Neuronal stem cell (in vitro differentiated cells): ENCODE measurements around the gene MAPK4.

ENCODE experiments used
- DNase-seq: peaks from one replicate; pipeline ENCODE4 v3.0.0-alpha.2; 2013; ENCODE audit warnings: low spot score
- H2AFZ ChIP-seq: one replicate; pipeline ENCODE4 v1.6.1; 2013; ENCODE audit warnings: mild to moderate bottlenecking, low read length, inconsistent platforms
- H2AK5ac ChIP-seq: 2 replicates; pipeline ENCODE4 v1.6.1; 2013; ENCODE audit warnings: low read depth, mild to moderate bottlenecking, inconsistent platforms, low read length, moderate library complexity, mixed read lengths
- H2BK120ac ChIP-seq: 2 replicates; pipeline ENCODE4 v1.6.1; 2013; ENCODE audit warnings: low read depth, mild to moderate bottlenecking, inconsistent platforms, low read length, moderate library complexity, mixed read lengths
- H2BK12ac ChIP-seq: one replicate; pipeline ENCODE4 v1.6.1; 2013; ENCODE audit warnings: low read length, inconsistent platforms
- H2BK15ac ChIP-seq: 2 replicates; pipeline ENCODE4 v1.6.1; 2013; ENCODE audit warnings: mild to moderate bottlenecking, low read length, inconsistent platforms, mixed read lengths
- H2BK5ac ChIP-seq: one replicate; pipeline ENCODE4 v1.6.1; 2013; ENCODE audit warnings: inconsistent platforms, mild to moderate bottlenecking, low read length, moderate library complexity
- H3K14ac ChIP-seq: one replicate; pipeline ENCODE4 v1.6.1; 2013; ENCODE audit warnings: low read length, inconsistent platforms
- H3K18ac ChIP-seq: 2 replicates; pipeline ENCODE4 v1.6.1; 2013; ENCODE audit warnings: low read length, inconsistent platforms
- H3K23ac ChIP-seq: 2 replicates; pipeline ENCODE4 v1.6.1; 2013; ENCODE audit warnings: low read depth, mild to moderate bottlenecking, mixed read lengths, low read length, inconsistent platforms; ENCODE audit not compliant: poor library complexity
- H3K27ac ChIP-seq: replicated peaks from 3 replicates; pipeline ENCODE4 v1.5.1; 2013; ENCODE audit warnings: low read length, inconsistent platforms
- H3K27me3 ChIP-seq, 3 experiments: 2 replicates each; pipeline ENCODE4 v1.6.1; 2013; ENCODE audit warnings: low read length in 3 of 3, mild to moderate bottlenecking in 2 of 3, inconsistent platforms in 1 of 3, low read depth in 1 of 3, mixed read lengths in 1 of 3, moderate library complexity in 1 of 3; ENCODE audit not compliant: control insufficient read depth in 3 of 3, insufficient read depth in 3 of 3
- H3K36me3 ChIP-seq, 2 donors: replicated peaks in 1 of 2; 2 replicates each; pipeline ENCODE4 v1.6.1; 2013; ENCODE audit warnings: low read length in 2 of 2; ENCODE audit not compliant: control insufficient read depth in 2 of 2, insufficient read depth in 2 of 2
- H3K4ac ChIP-seq: 2 replicates; pipeline ENCODE4 v1.6.1; 2013; ENCODE audit warnings: inconsistent platforms, mild to moderate bottlenecking, low read length, moderate library complexity
- H3K4me1 ChIP-seq, 2 donors: 1 replicate in 1 of 2; 2 replicates in 1 of 2; pipeline ENCODE4 v1.6.1; 2013; ENCODE audit warnings: low read length in 2 of 2, low read depth in 1 of 2; ENCODE audit not compliant: control insufficient read depth in 2 of 2, insufficient read depth in 1 of 2
- H3K4me2 ChIP-seq: one replicate; pipeline ENCODE4 v1.6.1; 2013; ENCODE audit warnings: mild to moderate bottlenecking, low read length, inconsistent platforms; ENCODE audit not compliant: insufficient read depth, poor library complexity, severe bottlenecking
- H3K4me3 ChIP-seq, 2 donors: 2 replicates each; pipeline ENCODE4 v1.5.1; 2013; ENCODE audit warnings: low read length in 2 of 2, mild to moderate bottlenecking in 2 of 2, inconsistent platforms in 1 of 2, moderate library complexity in 1 of 2
- H3K79me1 ChIP-seq: one replicate; pipeline ENCODE4 v1.6.1; 2013; ENCODE audit warnings: low read depth, mild to moderate bottlenecking, inconsistent platforms, low read length, moderate library complexity
- H3K9ac ChIP-seq: one replicate; pipeline ENCODE4 v1.6.1; 2013; ENCODE audit warnings: mild to moderate bottlenecking, low read depth, low read length, inconsistent platforms; ENCODE audit not compliant: poor library complexity
- H3K9me3 ChIP-seq, 2 donors: replicated peaks in 1 of 2; 2 replicates each; pipeline versions ENCODE3 to v1.6.1; 2013; ENCODE audit warnings: low read length in 2 of 2, mild to moderate bottlenecking in 2 of 2, inconsistent platforms in 1 of 2, low read depth in 1 of 2, mixed read lengths in 1 of 2, moderate library complexity in 1 of 2; ENCODE audit not compliant: control insufficient read depth in 2 of 2, insufficient read depth in 1 of 2
- H4K8ac ChIP-seq: one replicate; pipeline ENCODE4 v1.6.1; 2013; ENCODE audit warnings: low read depth, mild to moderate bottlenecking, inconsistent platforms, low read length, moderate library complexity
- H4K91ac ChIP-seq: one replicate; pipeline ENCODE4 v1.6.1; 2013; ENCODE audit warnings: low read length, low read depth, mild to moderate bottlenecking, inconsistent platforms; ENCODE audit not compliant: poor library complexity
- WGBS, 2 donors: extraction: QIAGEN DNeasy Blood & Tissue Kit; methylation state at CpG; one replicate each; pipeline ENCODE4 v1.1.7; 2013; ENCODE audit warnings: missing lambda C conversion rate in 2 of 2, mixed read lengths in 1 of 2; ENCODE audit not compliant: insufficient read length in 2 of 2, insufficient replicate concordance in 1 of 2; ENCODE audit errors: extremely low coverage in 2 of 2; 5-methylcytosine and 5-hydroxymethylcytosine counted together

MAPK4 gene

DNA sequence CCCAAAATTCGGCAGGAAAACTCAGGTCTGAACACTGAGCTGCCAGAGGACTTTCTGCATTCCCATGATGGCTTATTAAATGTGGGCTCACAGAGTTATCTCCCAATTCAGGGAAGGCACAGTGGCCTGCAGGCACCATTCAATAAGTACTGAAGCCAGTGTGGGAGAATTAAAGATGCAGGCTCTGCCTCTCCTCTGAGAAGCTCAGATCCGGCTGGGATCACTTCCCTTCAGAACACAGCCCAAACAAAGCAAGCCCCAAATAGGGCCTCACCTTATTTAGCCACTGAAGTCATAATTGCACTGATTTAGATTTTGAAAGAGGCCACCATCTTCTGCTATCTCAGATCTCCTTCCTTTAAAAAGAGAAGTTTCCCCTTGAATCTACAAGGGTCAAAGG lies 94.3 kb downstream of the MAPK4 start:
- Histone ChIP-seq H3K9me3 (no peaks in the 10 kb centered on the region), H4K8ac (no peak overlapping the region), H3K27ac (no peak overlapping the region), H3K4me3 (no peak overlapping the region), H2AK5ac (no peak overlapping the region), H3K27me3 (no peaks in the 10 kb centered on the region), H2BK5ac (no peak overlapping the region), H3K4me2 (no peak overlapping the region), H3K23ac (no peak overlapping the region), H3K36me3 (no peaks in the 10 kb centered on the region), H3K18ac (no peak overlapping the region), H3K14ac (no peak overlapping the region), H3K4ac (no peak overlapping the region), H3K4me1 (peaks cover 0 to 11% of the 10 kb centered on the region in 2 donors), H3K9ac (no peak overlapping the region), H4K91ac (no peak overlapping the region), H2BK15ac (no peak overlapping the region), H2AFZ (no peak overlapping the region), H3K79me1 (no peaks in the 10 kb centered on the region), H2BK120ac (no peak overlapping the region), H2BK12ac (no peak overlapping the region)
- no peak for DNase-seq
- no CpG with 5 or more reads among the region's 2 CpGs for WGBS, 2 donors

DNA sequence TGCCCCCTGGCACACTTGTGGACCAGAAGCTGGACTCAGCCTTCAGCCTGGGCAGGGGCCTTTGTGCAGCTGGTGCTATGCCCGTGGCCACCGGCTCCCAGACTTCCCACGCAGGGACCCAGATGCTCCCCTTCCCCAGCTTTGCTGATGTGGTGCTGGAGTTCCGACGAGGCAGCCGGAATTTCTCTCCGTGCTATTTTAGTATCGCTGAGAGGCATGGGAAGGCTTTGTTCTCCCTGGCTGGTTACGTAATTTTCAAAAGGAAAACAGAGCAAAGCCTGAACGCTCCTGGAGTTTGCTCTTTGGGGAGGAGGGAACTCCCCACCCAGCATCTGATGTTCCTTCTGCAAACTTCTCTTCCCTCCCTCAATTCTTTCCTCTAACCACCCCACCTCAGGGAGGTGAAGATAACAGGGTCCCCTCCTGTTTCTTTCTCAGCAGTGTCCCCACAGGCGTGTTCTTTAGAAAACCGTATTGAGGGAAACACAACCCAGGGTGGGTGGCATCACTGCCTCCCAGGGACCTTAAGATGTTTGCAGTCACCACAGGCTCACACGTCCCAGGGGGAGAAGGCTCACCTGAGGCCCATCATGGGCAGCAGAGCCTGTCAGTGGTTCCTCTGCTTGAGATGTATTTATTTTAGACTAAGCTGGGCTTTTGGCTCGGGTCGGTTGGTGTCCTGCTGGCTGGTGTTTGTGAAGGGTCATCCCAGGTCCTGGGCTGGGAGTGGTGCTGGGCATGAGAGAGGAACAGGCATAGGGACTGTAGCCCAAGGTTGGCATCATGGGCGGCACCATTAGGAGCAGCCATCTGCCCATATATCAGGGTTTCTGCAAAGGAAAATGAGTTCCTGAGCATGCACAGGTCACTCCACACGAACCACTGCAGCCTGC lies 95.0 kb downstream of the MAPK4 start:
- H3K4me1 ChIP-seq, result peaks cover 0 to 13% of the 10 kb centered on the region in 2 donors
- no peak overlapping the region for H3K9ac ChIP-seq
- no peaks in the 10 kb centered on the region for H3K79me1 ChIP-seq
- no CpG with 5 or more reads among the region's 17 CpGs for WGBS, 2 donors
- no peak overlapping the region for H4K91ac ChIP-seq
- H2BK15ac ChIP-seq, result no peak overlapping the region
- no peak overlapping the region for H2BK5ac ChIP-seq
- peak overlapping the region; percentile 68 for H3K18ac ChIP-seq
- no peak overlapping the region for H3K4me3 ChIP-seq
- H4K8ac ChIP-seq, result no peak overlapping the region
- peak overlapping the region; percentile 25 for H2BK12ac ChIP-seq
- H3K4ac ChIP-seq, result no peak overlapping the region
- no peak for DNase-seq
- H3K23ac ChIP-seq, result no peak overlapping the region
- no peaks in the 10 kb centered on the region for H3K36me3 ChIP-seq
- H2BK120ac ChIP-seq, result no peak overlapping the region
- H3K4me2 ChIP-seq, result no peak overlapping the region
- no peak overlapping the region for H3K27ac ChIP-seq
- H3K27me3 ChIP-seq, result no peaks in the 10 kb centered on the region
- no peaks in the 10 kb centered on the region for H3K9me3 ChIP-seq
- no peak overlapping the region for H3K14ac ChIP-seq
- H2AK5ac ChIP-seq, result peak overlapping the region; percentile 36
- H2AFZ ChIP-seq, result no peak overlapping the region

DNA sequence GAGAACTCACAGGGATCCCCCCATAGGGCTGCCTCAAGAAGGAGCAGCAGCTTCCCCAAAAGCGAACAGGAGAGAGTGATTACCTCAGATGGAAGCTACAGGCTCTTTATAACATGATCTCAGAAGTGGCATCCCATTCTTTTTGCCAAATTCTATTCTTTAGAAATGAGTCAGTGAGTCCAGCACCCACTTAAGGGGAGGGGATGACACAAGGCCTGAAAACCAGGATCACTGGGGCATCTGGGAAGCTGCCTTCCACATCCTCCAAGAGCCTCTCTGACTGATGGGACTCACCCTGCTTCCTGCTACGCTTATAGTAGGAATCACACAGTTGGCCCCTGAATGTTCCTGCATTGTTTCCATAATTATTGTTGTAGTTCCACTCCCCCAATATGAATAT lies 96.5 kb downstream of the MAPK4 start:
- no peak overlapping the region for H3K9ac ChIP-seq
- H2BK120ac ChIP-seq, result no peak overlapping the region
- H4K91ac ChIP-seq, result no peak overlapping the region
- no peak overlapping the region for H3K4ac ChIP-seq
- peaks cover 0 to 13% of the 10 kb centered on the region in 2 donors for H3K4me1 ChIP-seq
- DNase-seq, result no peak
- H3K27ac ChIP-seq, result no peak overlapping the region
- H3K9me3 ChIP-seq, result no peaks in the 10 kb centered on the region
- no CpG with 5 or more reads among the region's 2 CpGs for WGBS, 2 donors
- no peak overlapping the region for H3K4me3 ChIP-seq
- no peak overlapping the region for H3K4me2 ChIP-seq
- no peak overlapping the region for H2AK5ac ChIP-seq
- H3K18ac ChIP-seq, result no peak overlapping the region
- H3K14ac ChIP-seq, result no peak overlapping the region
- H3K36me3 ChIP-seq, result no peaks in the 10 kb centered on the region
- H4K8ac ChIP-seq, result no peak overlapping the region
- H2BK15ac ChIP-seq, result no peak overlapping the region
- H2BK12ac ChIP-seq, result no peak overlapping the region
- H3K79me1 ChIP-seq, result no peaks in the 10 kb centered on the region
- H2AFZ ChIP-seq, result no peak overlapping the region
- no peak overlapping the region for H2BK5ac ChIP-seq
- no peaks in the 10 kb centered on the region for H3K27me3 ChIP-seq
- no peak overlapping the region for H3K23ac ChIP-seq

DNA sequence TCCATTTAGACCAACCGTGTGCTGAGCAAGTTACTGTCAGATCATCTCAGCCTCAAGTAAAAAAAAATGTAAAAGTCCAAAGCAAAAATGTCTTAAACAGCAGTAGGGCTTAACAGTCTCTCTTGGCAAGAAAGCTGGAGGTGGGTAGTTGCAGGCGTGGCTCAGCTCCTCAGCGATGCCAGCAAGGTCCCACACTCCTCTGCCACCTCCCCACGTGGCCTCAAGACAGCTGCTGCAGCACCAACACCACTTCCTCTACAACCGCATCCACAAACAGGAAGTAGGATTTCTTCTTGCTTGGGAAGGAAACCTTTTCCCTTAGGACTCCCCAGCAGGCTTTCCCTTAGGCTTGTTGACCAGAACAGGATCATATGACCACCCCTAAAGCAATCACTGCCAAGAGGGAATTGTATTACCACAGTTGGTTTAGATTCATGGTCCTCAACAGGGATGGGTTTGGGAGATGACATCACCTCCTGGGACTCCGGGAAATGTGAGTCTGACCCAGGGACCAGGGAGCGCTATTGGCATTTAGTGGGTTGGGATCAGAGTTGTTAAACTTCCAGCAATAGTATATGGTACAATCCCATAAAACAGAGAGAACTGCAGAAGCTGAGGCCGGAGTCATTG lies 97.1 kb downstream of the MAPK4 start:
- no peaks in the 10 kb centered on the region for H3K27me3 ChIP-seq
- no peak overlapping the region for H2AFZ ChIP-seq
- H3K14ac ChIP-seq, result no peak overlapping the region
- no peak overlapping the region for H3K4ac ChIP-seq
- H2BK5ac ChIP-seq, result no peak overlapping the region
- H2BK120ac ChIP-seq, result no peak overlapping the region
- H3K79me1 ChIP-seq, result no peaks in the 10 kb centered on the region
- no peak overlapping the region for H3K9ac ChIP-seq
- no peak overlapping the region for H3K27ac ChIP-seq
- no peak overlapping the region for H3K23ac ChIP-seq
- H3K18ac ChIP-seq, result no peak overlapping the region
- no peak overlapping the region for H3K4me3 ChIP-seq
- no peak overlapping the region for H4K91ac ChIP-seq
- H2BK15ac ChIP-seq, result no peak overlapping the region
- no CpG with 5 or more reads among the region's 8 CpGs for WGBS, 2 donors
- H3K36me3 ChIP-seq, result no peaks in the 10 kb centered on the region
- H4K8ac ChIP-seq, result no peak overlapping the region
- DNase-seq, result no peak
- H2BK12ac ChIP-seq, result no peak overlapping the region
- H3K9me3 ChIP-seq, result peaks cover 0 to 2% of the 10 kb centered on the region in 2 donors
- no peak overlapping the region for H2AK5ac ChIP-seq
- H3K4me1 ChIP-seq, result peaks cover 0 to 13% of the 10 kb centered on the region in 2 donors
- H3K4me2 ChIP-seq, result no peak overlapping the region
